Smooth muscle cell (in vitro differentiated cells): Measurements from ENCODE around the gene MSX1. TPM values are rescaled to one million over a fixed set of nuclear protein-coding genes. Genes with fewer than 3 reads are reported as not detected.

Experiments
- DNase-seq: peaks from one replicate; lab custom pipeline; 2025; ENCODE audit not compliant: unreplicated experiment; lab: John Stamatoyannopoulos, UW
- H2AFZ ChIP-seq: fragments of 200-600 bp; sonication (generic); 2 replicates; pipeline ENCODE4 v1.6.0; 2016; ENCODE audit warnings: antibody characterized with exemption, low read depth, mild to moderate bottlenecking
- H3F3A ChIP-seq: fragments of 200-600 bp; sonication (generic); 2 replicates; pipeline ENCODE4 v1.6.0; 2017; ENCODE audit warnings: antibody characterized with exemption, low read depth
- H3K27ac ChIP-seq: fragments of 200-600 bp; sonication (generic); 2 replicates; pipeline ENCODE4 v1.5.1; 2016; ENCODE audit warnings: low read depth, mild to moderate bottlenecking
- H3K27me3 ChIP-seq: fragments of 200-600 bp; sonication (generic); 2 replicates; pipeline ENCODE4 v1.6.1; 2016; ENCODE audit warnings: low read depth, mild to moderate bottlenecking
- H3K36me3 ChIP-seq: fragments of 200-600 bp; sonication (generic); 2 replicates; pipeline ENCODE4 v1.5.1; 2016; ENCODE audit warnings: low read depth
- H3K4me1 ChIP-seq: fragments of 200-600 bp; sonication (generic); 2 replicates; pipeline ENCODE4 v1.5.1; 2016; ENCODE audit warnings: low read depth
- H3K4me2 ChIP-seq: fragments of 200-600 bp; sonication (generic); 2 replicates; pipeline ENCODE4 v1.6.0; 2016; ENCODE audit warnings: mild to moderate bottlenecking
- H3K4me3 ChIP-seq: fragments of 200-600 bp; sonication (generic); 2 replicates; pipeline ENCODE4 v1.5.1; 2016; ENCODE audit warnings: mild to moderate bottlenecking
- H3K79me2 ChIP-seq: fragments of 200-600 bp; sonication (generic); 2 replicates; pipeline ENCODE4 v1.6.0; 2016; ENCODE audit warnings: low read depth, mild to moderate bottlenecking
- H3K9ac ChIP-seq: fragments of 200-600 bp; sonication (generic); 2 replicates; pipeline ENCODE4 v1.6.0; 2016; ENCODE audit warnings: low read depth
- H3K9me3 ChIP-seq: fragments of 200-600 bp; sonication (generic); replicated peaks from 2 replicates; pipeline ENCODE4 v1.5.1; 2016; ENCODE audit warnings: low read depth
- H4K20me1 ChIP-seq: fragments of 200-600 bp; sonication (generic); 2 replicates; pipeline ENCODE4 v1.6.0; 2016; ENCODE audit warnings: low read depth
- WGBS: methylation state at CpG from one replicate; pipeline ENCODE4 v1.1.7; 2016; ENCODE audit warnings: low lambda C conversion rate; 5-methylcytosine and 5-hydroxymethylcytosine counted together
- polyA plus RNA-seq: library from polyadenylated mRNA; unstranded; fragments of >200 nt; fragmentation: Nextera tagmentation; extraction: Ambion mirVana; gene quantifications from 2 replicates; pipeline ENCODE4 v1.2.1, GENCODE V29; 2016
- total RNA-seq: library from RNA; depleted of rRNA; stranded (reverse); fragments of >200 nt; gene quantifications from 2 replicates; pipeline ENCODE4 v1.2.3, GENCODE V29; 2014
- TF ChIP-seq, protein P1 (sequence below): fragments of 200-600 bp; sonication (generic); IDR thresholded peaks from 2 replicates; pipeline ENCODE4 v1.5.1; 2017; ENCODE audit warnings: borderline replicate concordance, mild to moderate bottlenecking, antibody characterized with exemption; ENCODE audit not compliant: insufficient read depth, poor library complexity, severe bottlenecking

MSX1 gene
- total and polyA plus RNA-seq, 2 experiments from 2014 or later, result 13.4 to 27.5 TPM

DNA sequence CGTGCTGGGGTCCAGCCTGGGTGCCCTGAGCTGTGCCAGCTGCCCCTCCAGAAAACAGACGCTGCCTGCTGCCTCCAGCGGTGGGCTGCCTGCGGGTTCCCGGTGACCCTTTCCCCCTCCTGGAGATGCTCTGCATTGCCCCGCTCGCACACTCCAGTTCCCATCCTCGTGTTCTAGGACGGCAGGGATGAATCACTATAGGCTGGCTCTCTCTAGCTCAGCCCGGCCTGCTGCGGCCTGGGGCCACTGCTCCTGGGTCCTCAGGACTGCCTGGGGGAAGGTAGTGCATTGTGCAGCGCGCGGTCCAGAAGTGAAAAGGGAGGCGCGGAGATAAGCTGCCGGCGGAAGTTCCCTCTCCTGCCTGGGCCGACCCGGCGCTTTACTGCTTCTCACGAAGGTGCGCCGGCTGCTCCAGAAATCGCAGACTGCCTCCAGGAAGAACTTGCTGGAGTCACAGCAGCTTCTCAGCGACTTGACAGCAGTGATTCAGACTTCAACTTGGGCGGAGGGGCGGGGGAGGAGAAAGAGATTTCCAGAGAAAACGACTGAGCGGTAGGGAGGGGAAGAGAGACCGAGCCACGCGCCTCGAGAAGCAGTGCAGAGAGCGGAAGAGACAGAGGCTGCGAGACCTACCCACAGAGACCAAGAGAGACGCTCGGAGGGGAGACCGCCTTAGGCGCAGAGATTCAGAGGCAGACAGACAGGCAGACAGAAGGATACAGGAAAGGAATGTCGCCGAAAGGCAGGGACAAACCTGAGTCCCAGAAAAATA, 6.7 kb upstream of the MSX1 start:
- no peaks in the 10 kb centered on the region for H4K20me1 ChIP-seq
- TF ChIP-seq, protein P1, sequence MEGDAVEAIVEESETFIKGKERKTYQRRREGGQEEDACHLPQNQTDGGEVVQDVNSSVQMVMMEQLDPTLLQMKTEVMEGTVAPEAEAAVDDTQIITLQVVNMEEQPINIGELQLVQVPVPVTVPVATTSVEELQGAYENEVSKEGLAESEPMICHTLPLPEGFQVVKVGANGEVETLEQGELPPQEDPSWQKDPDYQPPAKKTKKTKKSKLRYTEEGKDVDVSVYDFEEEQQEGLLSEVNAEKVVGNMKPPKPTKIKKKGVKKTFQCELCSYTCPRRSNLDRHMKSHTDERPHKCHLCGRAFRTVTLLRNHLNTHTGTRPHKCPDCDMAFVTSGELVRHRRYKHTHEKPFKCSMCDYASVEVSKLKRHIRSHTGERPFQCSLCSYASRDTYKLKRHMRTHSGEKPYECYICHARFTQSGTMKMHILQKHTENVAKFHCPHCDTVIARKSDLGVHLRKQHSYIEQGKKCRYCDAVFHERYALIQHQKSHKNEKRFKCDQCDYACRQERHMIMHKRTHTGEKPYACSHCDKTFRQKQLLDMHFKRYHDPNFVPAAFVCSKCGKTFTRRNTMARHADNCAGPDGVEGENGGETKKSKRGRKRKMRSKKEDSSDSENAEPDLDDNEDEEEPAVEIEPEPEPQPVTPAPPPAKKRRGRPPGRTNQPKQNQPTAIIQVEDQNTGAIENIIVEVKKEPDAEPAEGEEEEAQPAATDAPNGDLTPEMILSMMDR, result peak; percentile 36
- H3K9me3 ChIP-seq, result no peaks in the 10 kb centered on the region
- peak; percentile 76 for DNase-seq
- WGBS, result 1% methylated on average over 42 of the region's 42 CpGs
- peaks cover 24% of the 10 kb centered on the region for H3F3A ChIP-seq
- H3K36me3 ChIP-seq, result no peaks in the 10 kb centered on the region
- H3K27me3 ChIP-seq, result peaks cover 27% of the 10 kb centered on the region
- H2AFZ ChIP-seq, result peak overlapping the region; percentile 71
- peak overlapping the region; percentile 78 for H3K27ac ChIP-seq
- no peaks in the 10 kb centered on the region for H3K79me2 ChIP-seq
- H3K4me3 ChIP-seq, result peak overlapping the region; percentile 45
- H3K4me1 ChIP-seq, result peaks cover 28% of the 10 kb centered on the region
- peak overlapping the region; percentile 56 for H3K9ac ChIP-seq
- peak overlapping the region; percentile 82 for H3K4me2 ChIP-seq

DNA sequence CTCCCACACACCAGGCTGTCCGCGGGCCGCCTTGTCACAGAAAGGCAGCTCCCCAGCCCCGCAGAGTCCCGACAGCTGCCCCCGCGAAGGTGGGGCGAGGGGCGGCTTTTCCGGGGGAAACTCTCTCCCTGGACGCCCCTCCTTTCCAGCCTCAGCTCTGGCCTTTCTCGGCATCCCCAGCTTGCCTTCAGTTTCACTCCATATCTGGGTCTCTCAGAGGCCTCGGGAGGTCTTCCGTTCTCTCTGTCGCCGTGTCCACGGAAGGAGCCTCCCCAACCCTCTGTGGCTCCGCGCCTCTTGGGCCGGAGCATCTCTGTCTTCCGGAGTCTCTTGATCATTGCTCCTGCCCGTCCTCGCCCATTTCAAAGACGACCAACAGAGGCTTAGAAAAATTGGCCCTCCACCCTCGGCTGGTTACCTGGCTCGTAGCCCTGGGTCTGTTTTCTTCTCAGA, 6.1 kb upstream of the MSX1 start:
- Histone ChIP-seq H3K9ac (peak overlapping the region; percentile 56), H3F3A (peaks cover 24% of the 10 kb centered on the region), H2AFZ (peak overlapping the region; percentile 71), H3K27me3 (peaks cover 33% of the 10 kb centered on the region), H3K79me2 (no peaks in the 10 kb centered on the region), H4K20me1 (no peaks in the 10 kb centered on the region), H3K4me2 (peak overlapping the region; percentile 82), H3K27ac (peak overlapping the region; percentile 78), H3K4me1 (peaks cover 35% of the 10 kb centered on the region), H3K4me3 (peak overlapping the region; percentile 45), H3K9me3 (no peaks in the 10 kb centered on the region), H3K36me3 (no peaks in the 10 kb centered on the region)
- TF ChIP-seq, protein P1, result no peak
- 5% methylated on average over 26 of the region's 26 CpGs for WGBS
- no peak for DNase-seq

DNA sequence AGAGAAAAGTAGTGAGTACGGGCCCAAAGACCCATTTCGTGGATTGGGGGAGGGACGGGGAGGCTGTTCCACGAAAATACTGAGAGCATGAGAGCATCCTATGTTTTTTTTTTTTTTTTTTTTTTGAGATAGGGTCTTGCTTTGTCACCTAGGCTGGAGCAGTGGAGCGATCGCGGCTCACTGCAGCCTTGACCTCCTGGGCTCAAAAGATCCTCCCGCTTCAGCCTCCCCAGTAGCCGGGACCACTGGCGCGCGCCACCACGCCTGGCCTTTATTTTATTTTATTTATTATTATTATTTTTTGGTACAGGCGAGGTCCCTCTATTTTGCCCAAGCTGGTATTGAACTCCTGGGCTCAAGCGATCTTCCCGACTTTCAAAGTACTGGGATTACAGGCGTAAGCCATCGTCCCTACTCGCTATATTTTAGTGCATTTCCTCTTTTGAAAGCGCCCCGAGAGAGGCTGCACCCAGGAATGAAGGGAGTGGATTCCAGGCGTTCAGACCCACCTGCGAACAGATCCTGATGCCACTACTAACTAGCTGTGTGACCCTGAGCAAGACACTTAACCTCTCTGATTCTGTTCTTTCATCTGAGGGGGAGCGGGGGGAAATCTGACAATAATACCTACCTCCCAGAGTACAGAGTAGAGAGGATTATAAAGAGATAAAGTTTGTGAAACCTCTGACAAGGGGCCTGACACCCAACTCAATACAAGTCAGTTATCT, 5.4 kb upstream of the MSX1 start:
- Histone ChIP-seq H3K27me3 (peaks cover 37% of the 10 kb centered on the region), H3K9me3 (no peaks in the 10 kb centered on the region), H3K4me1 (peaks cover 42% of the 10 kb centered on the region), H4K20me1 (no peaks in the 10 kb centered on the region), H3F3A (peaks cover 27% of the 10 kb centered on the region), H3K36me3 (no peaks in the 10 kb centered on the region), H3K9ac (no peak overlapping the region), H3K79me2 (no peaks in the 10 kb centered on the region), H2AFZ (peak overlapping the region; percentile 71), H3K4me3 (peak overlapping the region; percentile 45), H3K27ac (peak overlapping the region; percentile 78), H3K4me2 (peak overlapping the region; percentile 99)
- WGBS, result 48% methylated on average over 22 of the region's 24 CpGs
- DNase-seq, result no peak
- TF ChIP-seq, protein P1, result no peak
